Measurements from ENCODE around the gene SLC43A1.

The SLC43A1 gene

GRCh38 chr11:57498540-57498939, 17.0 kb downstream of the SLC43A1 start:
- DNase-seq (ENCODE audit: low read depth in 2 of 2), result no peak

DNA sequence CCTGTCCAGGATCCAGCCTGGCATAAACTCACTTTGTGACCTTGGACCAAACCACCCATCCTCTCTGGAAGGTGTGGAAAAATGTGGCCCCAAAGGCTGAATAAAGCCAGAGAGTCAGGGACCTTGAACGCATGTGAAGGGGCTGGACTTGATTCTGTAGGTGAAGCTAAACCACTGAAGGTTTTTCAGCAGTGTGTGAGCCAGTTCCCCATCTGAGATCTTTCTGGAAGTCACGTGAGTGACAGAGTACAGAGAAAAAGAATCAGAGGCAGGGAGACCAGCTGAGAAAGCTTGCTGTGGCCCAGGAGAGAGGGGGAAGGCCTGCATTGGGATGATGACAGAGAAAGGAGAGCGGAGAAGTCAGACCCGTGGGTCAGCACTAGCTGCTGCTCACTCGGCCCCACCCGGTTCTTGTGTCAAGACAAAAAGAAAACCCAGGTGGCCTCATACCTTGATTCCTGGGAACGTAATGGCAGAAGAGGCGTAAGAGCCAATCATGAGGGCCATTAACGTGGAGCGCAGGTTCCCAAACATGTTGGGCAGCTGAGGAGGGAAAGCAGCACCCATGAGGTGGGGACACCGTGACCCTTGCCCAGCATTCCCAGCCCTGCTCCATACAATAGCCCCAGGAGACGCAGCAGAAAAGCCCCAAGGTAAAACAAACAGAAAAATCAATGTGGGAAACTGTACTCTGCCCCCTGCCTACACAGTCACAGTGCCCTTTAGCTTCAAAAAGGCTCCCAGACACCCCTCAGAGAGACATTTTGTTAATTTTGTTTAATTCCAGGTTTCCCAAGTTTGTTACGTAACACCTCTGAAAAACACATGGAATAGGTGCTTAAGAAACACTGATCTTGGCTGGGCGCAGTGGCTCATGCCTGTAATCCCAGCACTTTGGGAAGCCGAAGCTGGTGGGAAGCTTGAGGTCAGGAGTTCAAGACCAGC, 17.9 kb downstream of the SLC43A1 start:
- DNase-seq (ENCODE audit: low read depth in 2 of 2), result no peak

DNA sequence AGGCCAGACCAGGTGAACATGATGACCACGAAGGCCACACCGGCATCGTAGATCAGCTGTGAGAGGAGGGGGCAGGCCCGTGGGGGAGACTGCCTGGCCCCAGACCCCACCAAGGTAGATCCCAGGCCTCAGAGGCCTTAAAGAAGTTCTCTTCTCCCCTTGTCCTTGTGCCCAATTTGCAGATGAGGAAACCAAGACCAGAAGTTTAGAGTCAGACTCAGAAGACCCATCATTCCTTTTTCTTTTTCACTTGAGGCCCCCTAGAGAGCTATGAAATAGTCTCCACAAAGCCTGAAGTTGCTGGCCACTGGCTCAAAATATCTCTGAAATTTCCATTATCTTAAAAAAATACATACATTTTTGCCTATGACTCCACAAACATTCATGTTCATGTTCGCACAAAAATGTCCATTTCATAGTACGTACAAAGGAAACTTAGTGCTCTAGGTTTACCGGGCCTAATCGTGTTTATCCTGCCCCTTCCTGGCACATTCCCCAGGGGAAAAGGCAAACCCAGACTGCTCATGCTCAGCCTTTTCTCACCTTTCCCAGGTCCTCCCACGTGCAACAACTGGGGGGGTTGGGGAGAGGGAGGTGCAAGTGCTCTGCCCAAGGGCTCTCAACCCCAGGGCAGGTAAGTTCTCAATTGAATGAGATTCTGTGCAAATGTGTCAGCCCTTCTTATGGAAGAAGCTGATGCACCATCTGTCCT, 19.2 kb downstream of the SLC43A1 start:
- no peak for DNase-seq (ENCODE audit: low read depth in 2 of 2)

DNA sequence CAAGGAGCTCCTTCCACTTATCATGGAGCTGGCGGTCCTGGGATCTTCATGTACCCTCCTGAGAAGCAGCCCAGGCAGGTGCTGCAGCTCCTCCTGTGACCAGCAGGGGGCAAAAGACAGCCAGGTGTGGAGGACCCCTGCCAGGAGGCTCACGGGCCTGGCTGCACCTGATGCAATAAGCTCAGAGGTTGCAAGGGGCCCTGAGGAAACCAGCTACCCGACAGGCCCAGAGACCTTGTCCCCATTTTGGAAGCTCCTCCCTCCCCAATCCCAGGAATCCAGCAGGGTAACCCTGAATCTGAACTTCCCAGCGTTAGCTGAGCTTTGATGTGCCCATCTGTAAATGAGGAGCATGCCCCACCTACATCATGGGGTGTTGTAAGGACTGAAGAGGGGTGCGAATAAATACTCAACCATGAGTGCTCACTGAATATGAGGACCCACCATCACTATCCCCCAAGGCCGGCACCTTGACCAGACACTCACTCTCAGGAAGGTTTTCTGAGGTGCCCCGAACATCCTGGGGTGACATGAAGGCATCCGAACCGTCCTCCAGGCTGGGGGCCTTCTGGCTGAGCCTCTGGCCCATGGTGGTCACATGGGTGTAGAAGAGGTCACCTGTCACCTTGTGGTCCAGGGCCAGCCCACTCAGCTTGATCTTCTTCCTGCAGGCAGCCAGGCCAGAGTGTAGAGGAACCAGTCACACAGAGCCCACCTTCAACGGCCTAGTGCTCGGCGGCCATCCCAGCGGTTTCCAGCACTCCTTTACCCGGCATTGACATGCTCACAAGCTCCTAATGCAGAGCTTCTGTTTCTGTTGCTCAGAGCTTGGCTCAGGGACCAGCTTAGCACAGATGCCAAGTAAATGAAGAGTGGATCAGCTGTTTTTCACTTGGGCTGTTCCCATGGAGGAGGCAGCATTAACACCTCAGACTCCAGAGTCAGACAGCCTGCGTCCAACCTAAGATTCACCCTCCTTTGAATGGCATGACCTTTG, 21.7 kb downstream of the SLC43A1 start:
- DNase-seq (ENCODE audit: low read depth in 2 of 2), result peak; percentile 66 to 81

DNA sequence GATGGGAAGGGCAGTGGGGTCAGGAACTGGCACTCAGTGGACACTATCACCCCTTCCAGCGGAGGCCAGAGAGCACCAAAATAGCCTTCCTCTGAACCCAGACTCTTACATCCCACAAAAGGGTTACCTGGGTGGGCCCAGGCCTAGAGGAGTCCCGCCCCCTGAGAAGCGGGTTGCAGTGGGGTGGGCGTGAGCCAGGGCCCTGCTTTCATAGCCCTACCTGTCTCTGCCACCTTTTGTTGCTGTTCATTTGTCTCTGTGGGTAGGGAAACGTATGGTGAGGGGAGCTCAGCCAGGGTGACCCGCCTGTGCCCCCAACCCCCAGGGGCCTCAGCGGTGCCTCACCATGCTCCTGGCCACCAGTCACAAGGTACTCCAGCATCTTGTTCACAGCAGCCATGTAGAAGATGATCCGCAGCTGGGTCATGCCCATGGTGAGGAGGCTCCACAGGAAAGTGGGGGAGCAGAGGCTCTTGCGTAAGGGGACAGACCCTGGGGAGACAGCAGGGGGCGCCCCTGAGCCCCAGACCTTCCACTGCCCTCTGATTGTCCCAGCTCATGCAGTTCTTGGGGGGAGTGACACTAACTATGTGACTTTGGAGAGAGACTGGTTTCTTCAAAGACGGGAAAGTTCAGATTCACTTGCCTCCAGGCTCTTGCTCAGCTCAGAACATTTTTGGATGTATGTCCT, 24.0 kb downstream of the SLC43A1 start:
- DNase-seq (ENCODE audit: low read depth in 2 of 2), result peak; percentile 34 to 47

DNA sequence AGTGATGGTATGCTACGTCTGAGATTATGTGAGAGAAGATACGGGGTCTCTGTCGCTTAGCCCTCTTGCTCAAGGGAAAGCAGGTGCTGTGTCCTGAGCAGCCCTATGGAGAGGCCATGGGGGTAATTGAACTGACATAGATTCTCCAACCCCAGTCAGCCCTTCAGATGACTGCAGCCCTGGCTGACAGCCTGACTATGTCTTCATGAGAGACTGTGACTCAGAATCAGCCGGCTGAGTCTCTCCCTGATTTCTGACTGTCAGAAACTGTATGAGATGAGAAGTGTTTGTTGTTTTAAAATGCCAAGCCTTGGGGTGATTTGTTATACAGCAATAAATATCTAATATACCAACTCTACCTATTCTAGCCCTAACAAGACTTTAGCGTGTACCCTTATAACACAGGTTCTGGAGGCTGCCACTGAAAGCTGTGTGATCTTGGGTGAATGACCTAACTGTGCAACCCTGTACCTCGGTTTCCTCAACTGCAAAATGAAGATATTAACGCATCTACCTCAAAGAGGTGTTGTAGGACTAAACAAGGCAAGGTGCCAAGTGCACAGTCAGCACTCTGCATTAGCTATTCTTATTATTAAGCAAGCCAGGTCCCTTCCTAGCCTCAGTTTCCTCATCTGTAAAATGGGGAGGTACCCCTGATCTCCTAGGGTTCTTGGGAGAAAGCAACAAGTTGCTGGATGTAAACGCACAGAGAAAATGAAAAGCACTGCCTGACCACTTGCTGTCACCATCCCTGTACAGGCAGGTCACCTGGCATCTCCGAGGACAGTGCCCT, 24.9 kb downstream of the SLC43A1 start:
- no peak for DNase-seq (ENCODE audit: low read depth in 2 of 2)

DNA sequence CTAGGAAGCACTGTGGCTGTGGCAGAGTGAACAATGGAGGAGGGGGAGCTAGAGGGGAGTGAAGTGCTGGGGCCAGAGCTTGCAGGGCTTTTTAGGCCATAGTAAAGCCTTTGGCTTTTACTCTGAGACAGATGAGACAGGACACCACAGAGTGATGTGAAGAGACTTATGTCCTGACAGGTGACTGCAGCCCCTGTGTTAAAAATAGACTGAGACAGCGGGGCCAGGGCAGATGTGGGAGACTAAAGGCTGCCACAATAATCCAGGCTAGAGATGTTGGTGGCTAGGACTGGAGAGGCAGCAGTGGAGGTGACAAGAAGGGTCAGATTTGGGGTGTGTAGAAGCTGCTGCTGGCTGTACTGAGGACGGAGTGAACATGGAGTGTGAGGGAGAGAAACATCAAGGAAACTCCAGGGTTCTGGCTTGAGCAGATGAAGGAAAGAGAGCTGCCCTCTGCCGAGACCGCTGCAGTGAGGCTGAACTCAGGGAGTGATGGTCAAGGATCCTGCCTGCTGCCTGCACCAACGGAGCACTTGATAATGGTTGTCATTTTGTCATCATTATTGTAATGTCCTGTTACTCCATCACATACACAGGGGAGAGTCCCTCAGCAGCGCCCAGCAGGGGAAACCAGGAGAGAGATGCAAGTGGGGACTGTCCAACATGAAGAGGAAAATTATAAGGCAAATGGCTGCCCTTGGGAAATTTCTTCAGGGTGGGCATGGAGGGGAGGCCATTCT, 27.4 kb downstream of the SLC43A1 start:
- no peak for DNase-seq (ENCODE audit: low read depth in 2 of 2)

DNA sequence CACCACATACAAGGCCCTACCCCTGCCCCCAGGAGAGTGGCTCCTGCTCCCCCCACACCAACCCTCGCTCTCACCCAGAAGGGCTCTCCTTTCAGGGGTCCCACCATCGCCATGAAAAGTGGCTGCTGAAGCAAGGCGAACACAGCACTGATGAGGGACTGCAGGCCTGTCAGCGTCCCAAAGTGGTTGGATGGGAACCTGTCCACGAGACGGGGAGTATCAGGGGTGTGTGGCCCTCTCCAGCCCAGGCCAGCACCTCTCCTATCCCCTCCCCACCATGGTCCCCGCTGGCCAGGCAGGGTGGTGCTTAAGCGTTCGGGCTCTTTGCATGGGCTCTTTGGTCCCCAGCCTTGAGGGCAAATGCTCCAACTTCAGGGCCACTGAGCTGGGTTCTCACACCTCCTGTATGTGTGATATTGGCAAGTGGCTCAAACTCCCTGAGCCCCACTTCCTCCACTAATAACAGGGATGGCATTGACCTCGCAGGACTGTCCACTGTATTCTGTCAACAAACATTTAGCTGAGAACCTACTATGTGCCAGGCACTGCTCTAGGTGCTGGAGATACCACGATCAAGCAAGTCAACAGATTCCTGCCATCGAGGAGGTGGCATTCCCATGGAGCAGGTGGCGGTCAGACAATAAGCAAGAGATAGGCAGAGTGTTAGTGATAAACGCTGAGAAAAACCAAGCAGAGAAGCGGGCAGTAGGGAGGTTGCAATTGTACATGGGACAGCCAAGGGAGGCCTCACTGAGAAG, 28.3 kb downstream of the SLC43A1 start:
- no peak for DNase-seq (ENCODE audit: low read depth in 2 of 2)

- DNase-seq (ENCODE audit: low read depth in 2 of 2), result no peak
These were observed 30.1 kb downstream of the SLC43A1 start for GRCh38 chr11:57485217-57485990.

GRCh38 chr11:57484141-57484710, 31.3 kb downstream of the SLC43A1 start:
- DNase-seq (ENCODE audit: low read depth in 2 of 2), result no peak

DNA sequence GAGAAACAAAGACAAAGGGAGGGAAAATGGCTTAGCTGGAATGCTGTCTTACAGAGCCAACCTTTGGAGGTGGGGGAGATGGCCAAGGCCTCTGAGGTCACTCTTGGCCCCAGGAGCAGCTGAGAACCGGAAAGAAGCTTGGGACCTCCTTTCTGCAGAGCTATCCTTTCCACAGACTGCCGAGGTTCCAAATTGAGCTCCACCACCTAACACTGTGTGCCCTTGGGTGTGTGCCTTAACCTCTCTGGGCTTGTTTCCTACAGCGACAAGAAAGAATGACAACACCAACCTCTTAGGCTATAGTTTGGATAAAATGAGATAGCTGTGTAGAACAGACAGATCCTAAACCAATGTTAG, 32.0 kb downstream of the SLC43A1 start:
- DNase-seq (ENCODE audit: low read depth in 2 of 2), result no peak

DNA sequence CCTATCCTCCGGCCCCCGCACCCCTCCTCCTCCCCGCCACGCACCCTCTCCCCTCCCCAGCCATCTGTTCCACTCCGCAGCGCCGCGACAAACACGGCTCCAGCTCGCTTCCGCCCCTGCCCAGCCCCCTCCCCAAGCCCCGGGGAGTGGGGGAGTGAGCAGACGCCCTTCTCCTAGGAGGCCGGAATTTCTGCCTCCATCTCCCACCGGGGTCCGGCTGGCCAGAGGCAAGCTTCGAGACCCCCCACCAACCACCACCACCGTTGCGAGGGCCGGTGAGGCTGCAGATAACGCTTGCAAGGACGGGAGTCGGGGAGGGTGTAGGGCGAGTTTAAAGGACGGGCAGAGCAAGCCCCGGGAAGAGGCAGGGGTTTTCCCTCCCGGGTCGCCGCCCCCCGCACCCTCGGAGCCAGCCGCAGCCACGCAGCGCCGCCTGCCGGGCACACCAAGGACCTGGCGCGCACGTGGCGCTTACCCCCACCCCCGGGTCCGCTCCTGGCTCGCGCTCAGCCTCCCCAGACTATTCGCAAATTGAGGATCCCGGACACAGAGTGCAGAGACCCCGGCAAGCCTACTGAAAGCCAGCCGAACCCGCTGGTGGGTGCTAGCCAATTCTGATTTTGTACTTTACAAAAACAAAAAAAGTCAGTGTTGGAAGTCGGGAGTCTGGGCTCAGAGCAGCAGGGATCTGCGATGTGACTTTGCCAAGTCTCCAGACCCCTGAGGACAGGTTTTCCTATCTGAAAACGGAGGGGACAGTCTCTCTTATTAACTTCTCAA, 32.5 kb downstream of the SLC43A1 start:
- peak; percentile 74 to 76 for DNase-seq (ENCODE audit: low read depth in 2 of 2)

DNA sequence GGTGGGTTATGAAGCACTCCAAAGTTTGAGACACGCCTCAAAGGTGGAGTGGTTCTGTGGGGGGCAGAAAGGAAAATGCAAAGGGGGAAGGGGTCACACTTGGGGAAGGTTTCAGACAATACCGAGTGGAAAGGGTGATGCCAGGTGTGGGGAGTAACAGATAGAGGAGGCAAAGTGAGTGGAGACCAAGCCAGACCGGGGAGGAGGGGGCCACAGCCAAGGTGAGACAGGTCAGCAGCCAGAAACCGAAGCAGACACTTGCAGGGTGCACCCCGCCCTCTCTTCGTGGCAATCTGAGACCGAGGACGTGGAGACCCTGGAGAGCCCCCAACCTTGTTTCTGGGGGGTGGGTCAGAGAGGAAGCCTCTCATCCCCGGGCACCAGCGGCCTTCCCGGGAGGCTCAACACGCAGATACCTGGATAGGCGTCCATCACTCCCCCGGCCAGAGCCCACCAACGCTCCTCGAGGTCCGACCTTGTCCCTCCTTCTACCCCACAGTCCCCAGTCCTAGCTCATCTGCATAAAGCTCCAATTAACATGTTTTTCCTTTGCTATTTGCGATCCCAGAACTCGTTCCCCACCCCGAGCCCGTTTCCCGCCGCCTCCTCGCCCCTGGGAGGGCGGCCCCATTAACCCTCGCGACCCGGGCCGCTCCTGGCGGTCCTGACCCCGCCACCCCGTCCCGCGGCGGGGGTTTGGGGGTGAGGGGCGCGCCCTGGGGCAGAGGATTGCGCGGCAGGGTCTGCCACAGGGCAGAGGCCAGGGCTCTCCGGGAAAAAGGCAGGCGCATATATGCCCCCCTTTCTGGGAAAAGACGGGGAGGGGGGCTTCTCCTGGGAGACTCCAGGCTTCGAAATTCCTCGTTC, 33.4 kb downstream of the SLC43A1 start:
- no peak for DNase-seq (ENCODE audit: low read depth in 2 of 2)

- no peak for DNase-seq (ENCODE audit: low read depth in 2 of 2)
These were observed 34.2 kb downstream of the SLC43A1 start for GRCh38 chr11:57481315-57481714.

- peak; percentile 60 to 68 for DNase-seq (ENCODE audit: low read depth in 2 of 2)
These were observed 34.9 kb downstream of the SLC43A1 start for GRCh38 chr11:57480409-57481137.

Measured in stimulated activated CD4-positive, alpha-beta T cell treated with anti-CD3 and anti-CD28 coated beads, Interleukin-1b, Interleukin-23, amount 100 ng/mL, for 4 hours (primary cell).